GM18508 (cell line): Measurements from ENCODE around the gene THBS2.

Experiments
- ATAC-seq: cut with Tn5 transposase; IDR thresholded peaks from one replicate; pipeline ENCODE4 v1.9.1; 2021; ENCODE audit warnings: moderate number of reproducible peaks; ENCODE audit not compliant: insufficient read depth, unreplicated experiment

THBS2 gene

DNA sequence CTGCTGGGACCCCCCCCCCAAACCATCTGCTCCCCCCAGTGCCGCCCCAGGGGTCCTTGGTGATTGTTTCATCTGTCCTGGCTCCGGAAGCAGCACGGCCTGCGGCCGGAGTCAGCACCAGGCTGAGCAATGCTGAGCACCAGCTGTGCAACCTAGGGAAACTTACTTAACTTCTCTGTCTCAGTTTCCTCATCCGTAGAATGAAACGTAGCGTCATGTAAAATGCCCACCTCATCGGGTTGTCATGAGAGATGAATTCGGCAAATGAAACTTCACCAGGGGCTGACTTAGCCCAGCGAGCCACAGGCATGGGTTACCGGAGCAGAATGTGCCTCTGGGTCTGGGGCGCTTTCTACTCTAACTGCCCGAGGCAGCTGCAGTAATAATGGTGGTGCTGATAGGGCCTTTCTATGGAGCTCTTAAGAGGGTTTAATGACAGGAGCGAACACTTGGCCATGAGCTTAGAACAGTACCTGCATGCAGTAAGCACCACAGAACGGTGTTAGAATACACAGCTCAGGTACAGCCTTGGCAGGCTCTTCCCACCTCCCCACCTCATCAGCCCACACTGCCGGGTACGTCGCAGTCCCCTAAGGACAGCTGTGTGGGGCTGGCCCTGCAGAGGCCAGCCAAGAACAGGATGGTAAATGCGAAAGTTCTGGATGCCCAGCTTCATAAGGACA is 1.7 kb downstream of the THBS2 start:
- ATAC-seq = no peak

GRCh38 chr6:169251371-169251802 is 2.3 kb downstream of the THBS2 start:
- ATAC-seq = no peak

GRCh38 chr6:169250660-169251059 is 3.0 kb downstream of the THBS2 start:
- ATAC-seq = no peak

GRCh38 chr6:169249057-169249456 is 4.6 kb downstream of the THBS2 start:
- no peak for ATAC-seq

- ATAC-seq = no peak
Observed at GRCh38 chr6:169248521-169248971, 5.1 kb downstream of the THBS2 start.

DNA sequence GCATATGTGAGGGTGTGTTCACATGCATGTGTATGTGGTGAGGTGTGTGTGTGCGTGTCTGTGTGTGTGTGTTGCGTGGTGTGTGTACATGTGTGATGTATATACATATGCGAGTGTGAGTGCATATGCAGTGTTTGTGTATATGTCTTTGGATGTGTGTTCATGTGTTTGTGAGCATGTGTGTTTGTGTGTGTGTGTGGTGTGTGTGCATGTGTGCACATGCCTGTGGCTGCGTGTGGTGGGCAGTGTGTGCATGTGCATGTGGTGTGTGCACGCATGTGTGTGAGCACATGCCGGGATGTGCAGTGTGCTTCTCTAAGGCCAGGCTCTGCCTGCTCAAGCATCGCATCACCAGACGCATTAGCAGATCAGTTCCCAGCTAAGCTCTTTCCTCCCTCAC is 5.7 kb downstream of the THBS2 start:
- no peak for ATAC-seq

GRCh38 chr6:169247419-169247818 is 6.2 kb downstream of the THBS2 start:
- ATAC-seq = no peak

DNA sequence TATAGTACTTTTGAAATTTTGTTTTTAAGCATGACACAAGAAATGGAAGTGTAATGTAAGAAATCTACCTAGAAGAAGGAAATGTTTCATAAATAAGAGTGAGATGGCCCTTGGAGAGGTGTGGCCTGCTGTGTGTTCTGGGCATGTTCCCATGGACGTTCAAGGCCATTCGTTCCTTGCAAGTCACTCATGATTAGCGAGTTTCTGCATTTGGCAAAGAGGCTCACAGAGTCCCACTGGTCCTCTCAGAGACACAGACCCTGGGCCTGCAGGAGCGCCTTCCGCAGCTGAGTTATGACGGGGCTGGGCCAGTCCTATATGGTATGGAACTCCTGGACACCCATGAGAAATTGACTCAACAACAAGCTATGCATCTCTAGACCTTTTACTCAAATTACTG is 7.2 kb downstream of the THBS2 start:
- ATAC-seq = no peak

- no peak for ATAC-seq
Observed at GRCh38 chr6:169244684-169245383, 8.8 kb downstream of the THBS2 start.

DNA sequence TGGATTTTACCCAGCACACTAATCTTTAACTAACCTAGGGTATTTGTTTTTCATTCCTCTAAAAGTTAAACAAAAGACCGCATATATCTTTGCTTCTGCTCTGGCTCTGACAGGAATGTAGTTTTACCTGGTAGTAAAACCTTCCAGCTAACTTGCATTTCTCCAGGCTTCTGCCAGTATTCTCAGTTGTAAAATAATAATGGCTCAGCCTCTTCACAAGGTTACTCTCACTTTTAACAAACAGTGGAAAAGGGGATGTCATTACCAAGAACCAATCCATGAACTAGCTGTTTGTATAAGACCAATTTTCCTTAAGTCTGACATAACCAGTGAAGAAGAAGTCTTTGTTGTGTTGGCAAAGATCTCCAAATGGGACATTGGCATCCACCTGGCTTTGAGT is 10.0 kb downstream of the THBS2 start:
- no peak for ATAC-seq

GRCh38 chr6:169243186-169243585 is 10.5 kb downstream of the THBS2 start:
- no peak for ATAC-seq

- ATAC-seq = no peak
Observed at GRCh38 chr6:169241688-169242350, 11.8 kb downstream of the THBS2 start.

DNA sequence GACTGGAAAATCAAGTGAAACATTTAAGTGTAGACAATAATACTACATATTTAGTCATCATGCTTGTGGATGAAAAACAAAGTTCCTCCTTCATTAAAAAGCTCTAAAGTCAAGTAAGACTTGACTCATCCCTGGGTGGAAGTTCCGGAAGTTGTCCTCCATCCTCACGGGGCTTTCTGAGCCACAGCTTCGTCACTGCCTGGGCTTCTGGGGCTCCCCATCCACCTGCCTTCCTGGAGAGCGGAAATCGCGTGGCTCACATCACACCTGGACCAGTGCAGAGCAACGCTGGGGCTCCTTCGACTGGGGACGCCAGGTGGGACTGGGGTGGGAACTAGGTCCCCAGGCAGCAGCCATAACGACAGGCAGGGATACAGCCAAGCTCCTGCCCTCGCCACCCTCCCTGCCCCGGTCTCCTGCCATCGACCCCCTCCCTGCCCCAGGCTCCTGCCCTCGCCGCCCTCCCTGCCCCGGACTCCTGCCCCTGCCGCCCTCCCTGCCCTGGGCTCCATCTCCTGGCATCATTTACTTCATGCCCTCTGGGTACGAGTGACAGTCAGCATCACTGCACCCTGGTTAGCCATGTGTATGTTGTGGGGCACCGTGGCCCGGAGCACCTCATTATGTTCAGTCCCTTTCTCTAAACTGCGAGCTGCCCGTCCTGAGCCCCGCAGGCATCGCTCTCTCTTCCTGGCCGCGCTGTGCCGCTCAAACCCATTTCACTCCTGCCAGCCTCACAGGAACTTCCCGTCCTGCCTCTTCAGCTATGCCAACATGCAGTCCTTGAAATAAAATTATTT is 12.9 kb downstream of the THBS2 start:
- ATAC-seq = no peak

DNA sequence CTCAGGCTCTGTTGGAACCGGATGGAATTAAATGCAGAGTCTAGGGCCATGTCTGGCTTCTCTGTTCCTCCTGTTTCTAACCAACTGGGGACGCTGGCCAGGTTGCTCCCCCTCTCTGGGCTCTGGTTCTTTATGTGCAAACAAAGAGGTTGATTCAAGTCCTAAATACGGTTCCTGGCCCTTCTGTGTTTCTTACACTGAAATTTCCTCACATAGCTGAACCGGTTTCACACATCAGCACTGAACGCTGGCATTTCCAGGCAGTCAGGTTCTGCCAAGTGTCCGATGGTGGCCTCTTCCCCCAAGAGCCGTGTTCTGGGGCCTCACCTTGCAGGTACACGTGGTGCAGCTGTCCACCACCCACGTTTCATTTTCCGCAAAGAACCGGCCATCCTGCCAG is 13.5 kb downstream of the THBS2 start:
- no peak for ATAC-seq

- no peak for ATAC-seq
Observed at GRCh38 chr6:169239181-169239580, 14.5 kb downstream of the THBS2 start.

DNA sequence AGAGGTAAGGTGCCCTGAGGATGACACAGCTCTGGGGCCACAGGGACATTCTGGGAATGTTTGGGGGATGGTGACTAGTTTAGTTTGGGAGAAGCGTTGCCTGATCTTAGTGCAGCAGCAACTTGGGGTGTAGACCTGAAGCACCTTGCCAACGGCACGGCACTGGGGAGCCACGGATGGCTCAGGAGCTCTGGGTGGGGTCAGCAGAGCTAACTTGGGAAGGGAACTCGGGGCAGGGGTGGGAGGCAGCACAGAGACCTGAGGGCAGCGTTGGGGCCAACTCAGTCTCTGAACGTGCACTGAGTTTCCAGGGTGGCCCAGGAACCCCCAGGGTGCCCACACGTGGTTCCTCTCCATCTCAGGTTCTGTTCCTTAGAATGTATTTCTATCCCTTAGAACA is 14.9 kb downstream of the THBS2 start:
- no peak for ATAC-seq

- no peak for ATAC-seq
Observed at GRCh38 chr6:169237496-169238134, 16.0 kb downstream of the THBS2 start.

- ATAC-seq = no peak
Observed at GRCh38 chr6:169236988-169237387, 16.7 kb downstream of the THBS2 start.

- ATAC-seq = no peak
Observed at GRCh38 chr6:169236545-169236944, 17.1 kb downstream of the THBS2 start.

DNA sequence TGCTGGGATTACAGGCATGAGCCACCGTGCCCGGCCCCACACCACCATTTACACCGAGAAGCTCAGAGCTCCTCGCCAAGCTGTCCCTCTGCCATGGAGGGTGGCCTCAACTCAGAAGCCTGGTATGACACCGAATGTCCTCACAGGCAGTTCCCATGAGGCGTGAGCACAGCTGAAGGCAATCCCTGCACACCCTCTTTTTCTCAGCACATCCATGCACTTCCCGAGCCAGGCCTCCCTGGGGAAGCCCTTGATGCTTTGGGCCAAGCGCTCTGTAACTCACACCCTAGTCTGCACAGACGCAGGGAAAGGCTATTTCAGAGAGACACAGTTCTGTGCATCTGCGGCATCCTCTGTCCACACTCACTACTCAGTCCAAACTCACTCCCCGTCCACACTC is 18.4 kb downstream of the THBS2 start:
- ATAC-seq = no peak
